ENCODE measurements around the gene ERCC8. TPM values are rescaled to one million over a fixed set of nuclear protein-coding genes. Genes with fewer than 3 reads are reported as not detected.

The ERCC8 gene
- total and polyA plus RNA-seq, 2 of the 8 experiments (the other 6 are each of a cell fraction or from before 2014, with no cell fraction given): 17.3 TPM

DNA sequence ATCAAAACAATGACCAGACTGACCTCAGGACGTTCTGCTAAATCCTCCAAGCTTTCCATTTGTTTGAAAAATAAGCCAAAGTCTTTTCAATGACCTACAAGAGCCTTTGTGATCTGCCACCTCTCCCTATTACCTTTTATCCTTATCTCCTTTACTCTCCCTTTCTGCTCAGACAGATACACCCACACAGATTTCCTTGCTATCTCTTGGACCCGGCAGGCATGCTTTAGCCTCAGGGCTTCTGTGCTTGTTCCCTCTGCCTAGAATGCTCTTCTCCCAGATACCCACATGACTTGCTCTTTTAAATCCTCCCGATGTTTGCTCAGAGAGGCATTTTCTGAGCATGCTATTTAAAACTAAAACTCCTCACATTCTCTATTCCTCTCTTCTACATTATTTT is 91.9 kb downstream of the ERCC8 start (continued):
- TF ChIP-seq, protein P1, sequence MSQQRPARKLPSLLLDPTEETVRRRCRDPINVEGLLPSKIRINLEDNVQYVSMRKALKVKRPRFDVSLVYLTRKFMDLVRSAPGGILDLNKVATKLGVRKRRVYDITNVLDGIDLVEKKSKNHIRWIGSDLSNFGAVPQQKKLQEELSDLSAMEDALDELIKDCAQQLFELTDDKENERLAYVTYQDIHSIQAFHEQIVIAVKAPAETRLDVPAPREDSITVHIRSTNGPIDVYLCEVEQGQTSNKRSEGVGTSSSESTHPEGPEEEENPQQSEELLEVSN (IDR thresholded peaks at IDR 0.05): no peak
- TF ChIP-seq EZH2 (IDR thresholded peaks at IDR 0.05; ENCODE audit: low read depth, low read length, severe bottlenecking): no peak
